GM12874 (cell line): ENCODE data around the gene FIGNL1.
A peak's percentile ranks its signal among the peaks of the same experiment; 100 is the strongest.

Experiments used
- CTCF ChIP-seq: IDR thresholded peaks from 2 replicates; pipeline ENCODE4 v1.5.1; 2011; ENCODE audit warnings: low read depth, mild to moderate bottlenecking, control low read depth, low read length, moderate library complexity; ENCODE audit not compliant: insufficient read depth

FIGNL1 gene

GRCh38 chr7:50470250-50471163 is 20.4 kb upstream of the FIGNL1 start:
- no peak for TF ChIP-seq CTCF

GRCh38 chr7:50469181-50469580 is 19.0 kb upstream of the FIGNL1 start:
- no peak for TF ChIP-seq CTCF

- TF ChIP-seq CTCF: peak; percentile 93
These were observed 17.9 kb upstream of the FIGNL1 start for GRCh38 chr7:50467817-50468610.

GRCh38 chr7:50466815-50467585 is 16.9 kb upstream of the FIGNL1 start:
- no peak for TF ChIP-seq CTCF

GRCh38 chr7:50463035-50463434 is 12.9 kb upstream of the FIGNL1 start:
- no peak for TF ChIP-seq CTCF

GRCh38 chr7:50462361-50462760 is 12.2 kb upstream of the FIGNL1 start:
- no peak for TF ChIP-seq CTCF

GRCh38 chr7:50461695-50462094 is 11.5 kb upstream of the FIGNL1 start:
- no peak for TF ChIP-seq CTCF
